GM12878 (cell line): ENCODE results near the gene CCDC12. TPM values are rescaled to one million over a fixed set of nuclear protein-coding genes. Genes with fewer than 3 reads are reported as not detected.

Source experiments
- ATAC-seq: fragments of 200-7000 bp; cut with Tn5 transposase; 3 replicates; pipeline ENCODE4 v1.9.1; 2020; ENCODE audit warnings: mild to moderate bottlenecking, moderate library complexity
- BruUV-seq: library from RNA; stranded (reverse); fragments of 400-500 nt; replicated peaks from 2 replicates; lab custom pipeline; 2021; lab: Mats Ljungman, UMichigan
- CTCF ChIA-PET: fragments of 300-600 bp; sonication (Branson Sonifier 250); formaldehyde crosslinking; extraction: SDS; loops from one replicate; lab custom pipeline; 2021; ENCODE audit warnings: inconsistent platforms; lab: Yijun Ruan, JAX
- POLR2A ChIA-PET: fragments of 350-600 bp; formaldehyde crosslinking; extraction: SDS; loops from one replicate; lab custom pipeline; 2021; ENCODE audit warnings: inconsistent platforms; lab: Charles Lee
- RAD21 ChIA-PET: fragments of 300-600 bp; sonication (Branson Sonifier 250); formaldehyde crosslinking; loops from one replicate; lab custom pipeline; 2023; ENCODE audit warnings: antibody characterized with exemption; ENCODE audit not compliant: unreplicated experiment; lab: Charles Lee
- SMC1A ChIA-PET: fragments of 300-600 bp; sonication (Branson Sonifier 250); formaldehyde crosslinking; loops from one replicate; lab custom pipeline; 2023; ENCODE audit not compliant: unreplicated experiment, uncharacterized antibody; lab: Charles Lee
- DNase-seq: peaks from one replicate; pipeline ENCODE4 v3.0.0-alpha.2; 2011; ENCODE audit warnings: low read depth, low spot score
- FAIRE-seq: peaks from 3 replicates; lab custom pipeline; 2011; peaks lifted over from hg19 to GRCh38; lab: Jason Lieb, UNC
- H2AFZ ChIP-seq: 2 replicates; pipeline ENCODE4 v1.6.0; 2011; ENCODE audit warnings: low read depth, low read length, control low read depth; ENCODE audit not compliant: control insufficient read depth
- H3K27ac ChIP-seq: 2 replicates; pipeline ENCODE4 v1.5.1; 2011; ENCODE audit warnings: control low read depth; ENCODE audit not compliant: control insufficient read depth, insufficient read depth
- H3K27me3 ChIP-seq, 2 experiments: replicated peaks in 1 of 2; 2 replicates each; pipeline versions ENCODE4 v1.6.0 to v1.6.1; 2011; ENCODE audit warnings: low read length in 1 of 2; ENCODE audit not compliant: control insufficient read depth in 2 of 2, insufficient read depth in 2 of 2
- H3K36me3 ChIP-seq, 2 experiments: 2 replicates each; pipeline ENCODE4 v1.5.1; 2011; ENCODE audit warnings: low read length in 1 of 2; ENCODE audit not compliant: control insufficient read depth in 2 of 2, insufficient read depth in 2 of 2
- H3K4me1 ChIP-seq: 2 replicates; pipeline ENCODE4 v1.6.1; 2011; ENCODE audit warnings: mild to moderate bottlenecking, low read length, moderate library complexity, mixed read lengths; ENCODE audit not compliant: control insufficient read depth, insufficient read depth
- H3K4me2 ChIP-seq: 2 replicates; pipeline ENCODE4 v1.6.0; 2011; ENCODE audit warnings: control low read depth; ENCODE audit not compliant: control insufficient read depth, insufficient read depth
- H3K4me3 ChIP-seq: fragments of 200-600 bp; sonication (generic); 2 replicates; pipeline ENCODE4 v1.5.1; 2016
- H3K79me2 ChIP-seq: 2 replicates; pipeline ENCODE4 v1.6.0; 2011; ENCODE audit warnings: low read length; ENCODE audit not compliant: control insufficient read depth, insufficient read depth
- H3K9ac ChIP-seq: 2 replicates; pipeline ENCODE4 v1.8.0; 2011; ENCODE audit warnings: low read length, control low read depth, mixed read lengths; ENCODE audit not compliant: control insufficient read depth, insufficient read depth
- H3K9me3 ChIP-seq: replicated peaks from 3 replicates; pipeline ENCODE4 v1.5.1; 2011; ENCODE audit warnings: mild to moderate bottlenecking, low read length; ENCODE audit not compliant: control insufficient read depth, insufficient read depth
- H4K20me1 ChIP-seq: 2 replicates; pipeline ENCODE4 v1.6.0; 2011; ENCODE audit not compliant: control insufficient read depth, insufficient read depth
- BACH1 ChIP-seq: fragments of 450-650 bp; IDR thresholded peaks from 2 replicates; pipeline ENCODE4 v1.6.1; 2017; ENCODE audit warnings: mild to moderate bottlenecking, borderline replicate concordance
- CREB1 ChIP-seq: IDR thresholded peaks from 2 replicates; pipeline ENCODE4 v1.6.1; 2012; ENCODE audit warnings: low read depth, mild to moderate bottlenecking, inconsistent platforms
- E2F4 ChIP-seq: IDR thresholded peaks from 2 replicates; pipeline ENCODE4 v1.6.1; 2012; ENCODE audit warnings: low read depth, low read length, improper control_type of control experiment
- JUND ChIP-seq: IDR thresholded peaks from 2 replicates; pipeline ENCODE4 v1.6.1; 2012; ENCODE audit warnings: low read depth, mild to moderate bottlenecking, low read length, improper control_type of control experiment, moderate library complexity
- KDM1A ChIP-seq: fragments of 200-600 bp; sonication (generic); IDR thresholded peaks from 2 replicates; pipeline ENCODE4 v1.6.1; 2016; ENCODE audit warnings: borderline replicate concordance
- PML ChIP-seq: IDR thresholded peaks from 2 replicates; pipeline ENCODE4 v1.6.1; 2012; ENCODE audit warnings: low read length, inconsistent platforms
- POU2F2 ChIP-seq: IDR thresholded peaks from 3 replicates; pipeline ENCODE4 v1.6.1; 2011; ENCODE audit warnings: low read depth, mild to moderate bottlenecking, low read length, borderline replicate concordance
- SIX5 ChIP-seq: IDR thresholded peaks from 2 replicates; pipeline ENCODE4 v1.6.1; 2011; ENCODE audit warnings: mild to moderate bottlenecking, low read depth, low read length, moderate library complexity; ENCODE audit not compliant: severe bottlenecking
- SMC3 ChIP-seq: IDR thresholded peaks from 2 replicates; pipeline ENCODE4 v1.6.1; 2011; ENCODE audit warnings: low read length, improper control_type of control experiment, borderline replicate concordance
- YBX1 ChIP-seq: fragments of 450-650 bp; IDR thresholded peaks from 2 replicates; pipeline ENCODE4 v1.6.1; 2016; ENCODE audit warnings: antibody characterized with exemption
- WGBS: methylation state at CpG from one replicate; pipeline ENCODE4 v1.1.6; 2016; ENCODE audit warnings: low lambda C conversion rate; ENCODE audit not compliant: insufficient replicate concordance, insufficient coverage; ENCODE audit errors: missing lambda C conversion rate; 5-methylcytosine and 5-hydroxymethylcytosine counted together
- in situ Hi-C: fragments of 300-500 bp; cut with MboI; formaldehyde crosslinking; loops from 9 replicates; pipeline ENCODE4 v1.14.3; 2018; ENCODE audit warnings: mixed read lengths
- intact Hi-C: fragments of 100-400 bp; cut with micrococcal nuclease; formaldehyde crosslinking; loops from one replicate; pipeline ENCODE4 v1.14.2; 2022; ENCODE audit not compliant: unreplicated experiment
- polyA plus RNA-seq, 11 experiments: library from polyadenylated mRNA; depleted of rRNA in 4 of 11; unstranded in 6 of 11; stranded (reverse) in 5 of 11; fragments of >200 nt; fragmentation: Nextera tagmentation in 4 of 11; fragmentation: Illumina TruSeq in 1 of 11; extraction: Ambion mirVana in 4 of 11; extraction: Trizol in 1 of 11; gene quantifications; 1 replicate in 1 of 11; 2 replicates in 10 of 11; pipeline versions ENCODE4 v1.2.1 to v1.2.3, GENCODE V29; 2011 to 2016; ENCODE audit warnings: inconsistent platforms in 2 of 11, missing spikeins in 2 of 11, low read depth in 1 of 11
- total RNA-seq, 4 experiments: library from RNA; depleted of rRNA in 3 of 4; stranded (reverse); fragments of >200 nt in 3 of 4; fragmentation: Illumina TruSeq in 1 of 4; extraction: Trizol in 1 of 4; gene quantifications; 2 replicates each; pipeline versions ENCODE4 v1.2.1 to v1.2.3, GENCODE V29; 2013 to 2021

The CCDC12 gene
- total and polyA plus RNA-seq, 10 of the 15 experiments (the other 5 are each of a cell fraction or from before 2014, with no cell fraction given), result 9.2 to 91.4 (median 61.3) TPM

- no peak overlapping the region for H3K4me3 ChIP-seq
- no peaks in the 10 kb centered on the region for H3K36me3 ChIP-seq
- ATAC-seq (no peak), DNase-seq (no peak), FAIRE-seq (no peak)
- H3K9ac ChIP-seq, result no peak overlapping the region
- H2AFZ ChIP-seq, result no peak overlapping the region
- RAD21 ChIA-PET, result interaction anchor here (1.9 kb wide), 1 partner anchor 8 kb away, joined by 5 read pairs; no protein-coding TSS in a partner anchor
- no peak overlapping the region for H3K4me2 ChIP-seq
- H3K9me3 ChIP-seq, result no peaks in the 10 kb centered on the region
- SMC1A ChIA-PET, result no interaction called here
- in situ Hi-C loops (no loop called here), intact Hi-C loops (no loop called here)
- CTCF ChIA-PET, result interaction anchor here (0.6 to 2.2 kb wide), 6 partner anchors 8 to 333 kb away, joined by 3 to 6 read pairs (median 4); no protein-coding TSS in a partner anchor
- no peaks in the 10 kb centered on the region for H3K27me3 ChIP-seq
- 41% methylated on average over 3 of the region's 3 CpGs for WGBS
- no peaks in the 10 kb centered on the region for H3K4me1 ChIP-seq
- no peak overlapping the region for H3K27ac ChIP-seq
- no peak for TF ChIP-seq SIX5
- no peak for TF ChIP-seq JUND
- TF ChIP-seq YBX1, result no peak
- no peak for TF ChIP-seq BACH1
- no peak for TF ChIP-seq SMC3
- no peak for TF ChIP-seq KDM1A
- BruUV-seq, result no TSS peak
- no peaks in the 10 kb centered on the region for H4K20me1 ChIP-seq
- POLR2A ChIA-PET, result no interaction called here
- H3K79me2 ChIP-seq, result no peaks in the 10 kb centered on the region
Measured at GRCh38 chr3:46901061-46901460, 75.5 kb downstream of the CCDC12 start.

- Histone ChIP-seq H3K27me3 (no peaks in the 10 kb centered on the region), H3K9me3 (no peaks in the 10 kb centered on the region), H3K36me3 (no peaks in the 10 kb centered on the region), H2AFZ (no peak overlapping the region), H3K4me3 (no peak overlapping the region), H4K20me1 (no peaks in the 10 kb centered on the region), H3K9ac (no peak overlapping the region), H3K4me1 (no peaks in the 10 kb centered on the region), H3K79me2 (no peaks in the 10 kb centered on the region), H3K27ac (no peak overlapping the region), H3K4me2 (no peak overlapping the region)
- SMC1A ChIA-PET, result no interaction called here
- 61% methylated on average over 6 of the region's 6 CpGs for WGBS
- no peak for FAIRE-seq
- in situ Hi-C loops (no loop called here), intact Hi-C loops (no loop called here)
- POLR2A ChIA-PET, result no interaction called here
- RAD21 ChIA-PET, result interaction anchor here (1.9 kb wide), 1 partner anchor 9 kb away, joined by 5 read pairs; no protein-coding TSS in a partner anchor
- DNase-seq, result no peak
- CTCF ChIA-PET, result interaction anchor here (0.6 to 2.2 kb wide), 3 partner anchors 33 to 229 kb away, joined by 3 to 6 read pairs (median 3); no protein-coding TSS in a partner anchor
- TF ChIP-seq E2F4, result no peak
- TF ChIP-seq CREB1, result no peak
- TF ChIP-seq PML, result no peak
- TF ChIP-seq POU2F2, result no peak
- BruUV-seq, result no TSS peak
- no peak for ATAC-seq
Measured at GRCh38 chr3:46900356-46900755, 76.2 kb downstream of the CCDC12 start.
